Psoas muscle (tissue), 8 donors: ENCODE data around the gene NLRC5. TPM values are rescaled to one million over a fixed set of nuclear protein-coding genes. Genes with fewer than 3 reads are reported as not detected.
A peak's percentile ranks its signal among the peaks of the same experiment; 100 is the strongest.
"Not testable (repeated sequence)": the region's sequence is repeated elsewhere in the genome, so short reads cannot be mapped to it uniquely, and the experiment has no call there.

ENCODE experiments used
- ATAC-seq, 4 donors: fragments of 200-7000 bp; cut with Tn5 transposase; one replicate each; pipeline ENCODE4 v1.9.1; 2020; ENCODE audit warnings: moderate library complexity in 3 of 4, mild to moderate bottlenecking in 2 of 4
- DNase-seq, 2 donors: peaks; one replicate each; pipeline ENCODE4 v3.0.0-alpha.2; 2020
- H3K27ac ChIP-seq: fragments of 200-600 bp; one replicate; pipeline ENCODE4 v1.8.0; 2022
- H3K27me3 ChIP-seq, 3 donors: fragments of 200-600 bp in 1 of 3; one replicate each; pipeline versions ENCODE4 v1.6.1 to v1.8.0; 2013 to 2022; ENCODE audit warnings: low read length in 2 of 3, mild to moderate bottlenecking in 2 of 3, moderate library complexity in 1 of 3; ENCODE audit not compliant: insufficient read depth in 3 of 3
- H3K36me3 ChIP-seq, 2 donors: fragments of 200-600 bp in 1 of 2; one replicate each; pipeline versions ENCODE4 v1.6.1 to v1.8.0; 2013 to 2022; ENCODE audit warnings: low read depth in 1 of 2, mild to moderate bottlenecking in 1 of 2, moderate library complexity in 1 of 2; ENCODE audit not compliant: insufficient read depth in 1 of 2
- H3K4me1 ChIP-seq: fragments of 200-600 bp; one replicate; pipeline ENCODE4 v1.8.0; 2022
- H3K4me3 ChIP-seq: fragments of 200-600 bp; one replicate; pipeline ENCODE4 v1.8.0; 2022; ENCODE audit warnings: mild to moderate bottlenecking
- H3K9me3 ChIP-seq: fragments of 200-600 bp; one replicate; pipeline ENCODE4 v1.8.0; 2022
- WGBS, 3 donors: extraction: QIAGEN DNeasy Blood & Tissue Kit; methylation state at CpG; one replicate each; pipeline versions ENCODE4 v1.1.6 to v1.1.7; 2013; 5-methylcytosine and 5-hydroxymethylcytosine counted together
- intact Hi-C, 2 donors: fragments of 100-400 bp; cut with DNase I; formaldehyde crosslinking; loops; one replicate each; pipeline versions ENCODE4 v1.11.0 to v1.14.2; 2022
- polyA plus RNA-seq, 3 donors: library from polyadenylated mRNA; stranded (reverse); fragments of 200-250 nt; gene quantifications; one replicate each; pipeline ENCODE4 v1.2.3, GENCODE V29; 2013
- total RNA-seq, 4 donors: library from RNA; stranded (reverse); fragmentation: NEBNext Ultra II Directional in 2 of 4; extraction: Animal tissue kit (Norgen Biotek cat#: 25700) in 2 of 4; gene quantifications; one replicate each; pipeline versions ENCODE4 v1.2.1 to v1.2.4, GENCODE V29; 2021 to 2023
- TF ChIP-seq, protein P1 (sequence below): fragments of 200-600 bp; IDR thresholded peaks from one replicate; pipeline ENCODE4 v1.8.0; 2022; ENCODE audit warnings: antibody characterized with exemption
- donor health status: healthy with polysubstance abuse.
- donor health status: DM: no; HTN: no; CAD: no; lungs with moderate emphysema.
- donor health status: Bipolar disorder and iron deficiency.
- donor health status: healthy.
- donor health status: DM: yes; HTN: yes; CAD: no.
- donor health status: DM: no; HTN: no; CAD: no.
- donor health status: DM: no; HTN: no; CAD: no.
- donor health status: DM: yes; HTN: yes; CAD: no.

Gene NLRC5
- total and polyA plus RNA-seq, 7 donors, result 2.3 to 13.6 (median 6.4) TPM

DNA sequence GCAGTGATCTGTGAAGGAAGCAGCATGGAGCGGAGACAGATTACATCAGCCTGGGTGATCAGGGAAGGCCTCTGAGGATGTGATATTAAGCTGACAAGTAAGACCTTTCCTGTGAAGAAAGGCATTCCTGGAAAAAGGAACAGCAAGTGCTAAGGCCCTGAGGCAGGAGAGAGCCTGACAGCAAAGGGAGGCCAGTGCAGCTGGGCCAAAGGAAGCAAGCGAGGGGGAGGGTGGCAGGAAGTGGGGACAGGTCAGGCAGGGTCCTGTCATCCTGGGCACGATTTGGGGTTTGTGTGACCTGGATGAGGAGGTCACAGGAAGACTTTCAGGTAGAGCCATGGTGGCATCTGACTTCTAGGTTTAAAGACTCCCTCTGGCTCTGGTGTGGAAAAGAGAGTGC, 115.3 kb downstream of the NLRC5 start:
- H3K4me1 ChIP-seq, result peaks cover 4% of the 10 kb centered on the region
- DNase-seq (no peak), ATAC-seq (no peak)
- no peak overlapping the region for H3K4me3 ChIP-seq
- H3K27ac ChIP-seq, result no peak overlapping the region
- no peaks in the 10 kb centered on the region for H3K36me3 ChIP-seq
- H3K9me3 ChIP-seq, result no peaks in the 10 kb centered on the region
- no peaks in the 10 kb centered on the region for H3K27me3 ChIP-seq
- 73 to 80% (median 76%) methylated on average over 3 of the region's 3 CpGs for WGBS, 3 donors
- TF ChIP-seq, protein P1, sequence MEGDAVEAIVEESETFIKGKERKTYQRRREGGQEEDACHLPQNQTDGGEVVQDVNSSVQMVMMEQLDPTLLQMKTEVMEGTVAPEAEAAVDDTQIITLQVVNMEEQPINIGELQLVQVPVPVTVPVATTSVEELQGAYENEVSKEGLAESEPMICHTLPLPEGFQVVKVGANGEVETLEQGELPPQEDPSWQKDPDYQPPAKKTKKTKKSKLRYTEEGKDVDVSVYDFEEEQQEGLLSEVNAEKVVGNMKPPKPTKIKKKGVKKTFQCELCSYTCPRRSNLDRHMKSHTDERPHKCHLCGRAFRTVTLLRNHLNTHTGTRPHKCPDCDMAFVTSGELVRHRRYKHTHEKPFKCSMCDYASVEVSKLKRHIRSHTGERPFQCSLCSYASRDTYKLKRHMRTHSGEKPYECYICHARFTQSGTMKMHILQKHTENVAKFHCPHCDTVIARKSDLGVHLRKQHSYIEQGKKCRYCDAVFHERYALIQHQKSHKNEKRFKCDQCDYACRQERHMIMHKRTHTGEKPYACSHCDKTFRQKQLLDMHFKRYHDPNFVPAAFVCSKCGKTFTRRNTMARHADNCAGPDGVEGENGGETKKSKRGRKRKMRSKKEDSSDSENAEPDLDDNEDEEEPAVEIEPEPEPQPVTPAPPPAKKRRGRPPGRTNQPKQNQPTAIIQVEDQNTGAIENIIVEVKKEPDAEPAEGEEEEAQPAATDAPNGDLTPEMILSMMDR, result no peak
- intact Hi-C loops, result no loop called here

DNA sequence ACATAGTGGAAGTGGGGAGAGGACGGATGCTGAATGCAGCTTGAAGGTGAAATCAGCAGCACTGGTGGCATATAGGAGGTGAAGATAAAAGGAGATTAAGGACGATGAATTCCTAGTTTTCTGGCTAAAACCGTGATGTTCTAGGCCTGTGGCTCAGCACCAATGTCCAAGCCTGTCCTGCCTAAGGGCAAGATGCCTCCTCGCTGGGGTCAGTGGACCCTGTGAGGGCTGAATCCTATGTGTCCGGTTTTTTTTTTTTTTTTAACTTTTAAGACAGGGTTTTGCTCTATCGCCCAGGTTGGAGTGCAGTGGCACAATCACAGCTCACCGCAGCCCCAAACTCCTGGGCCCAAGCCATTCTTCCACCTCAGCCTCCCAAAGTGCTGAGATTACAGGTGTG, 115.8 kb downstream of the NLRC5 start:
- 83 to 91% (median 87%) methylated on average over 7 of the region's 7 CpGs for WGBS, 3 donors
- Histone ChIP-seq H3K4me3 (no peak overlapping the region), H3K27me3 (no peaks in the 10 kb centered on the region), H3K9me3 (no peaks in the 10 kb centered on the region), H3K27ac (no peak overlapping the region), H3K4me1 (peaks cover 4% of the 10 kb centered on the region), H3K36me3 (no peaks in the 10 kb centered on the region)
- TF ChIP-seq, protein P1, result no peak
- intact Hi-C loops, result no loop called here
- ATAC-seq (no peak), DNase-seq (no peak)

DNA sequence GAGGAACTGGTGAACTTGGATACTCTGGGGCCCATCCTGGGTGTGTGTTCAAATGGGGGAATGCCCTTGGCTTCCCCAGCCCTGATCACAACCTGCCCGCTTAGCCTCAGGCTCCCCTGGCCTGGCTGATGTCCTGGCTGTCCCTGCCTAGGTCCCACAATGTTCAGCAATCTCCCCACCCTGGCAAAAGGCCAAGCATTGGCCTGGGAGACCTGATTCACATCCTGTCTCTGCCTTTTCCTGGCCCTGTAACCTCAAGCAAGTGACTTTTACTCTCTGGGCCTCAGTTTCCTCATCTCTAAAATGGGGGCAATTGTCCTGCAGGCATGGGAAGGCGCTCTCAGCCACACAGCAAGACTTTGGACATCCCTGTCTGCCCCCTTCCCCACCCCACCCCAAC, 117.4 kb downstream of the NLRC5 start:
- TF ChIP-seq, protein P1, result no peak
- Histone ChIP-seq H3K27ac (no peak overlapping the region), H3K9me3 (no peaks in the 10 kb centered on the region), H3K4me1 (peaks cover 4% of the 10 kb centered on the region), H3K4me3 (no peak overlapping the region), H3K36me3 (no peaks in the 10 kb centered on the region), H3K27me3 (no peaks in the 10 kb centered on the region)
- ATAC-seq (peak in 1 of 4 donors; percentile 41), DNase-seq (peak in 1 of 2 donors; percentile 42)
- intact Hi-C loops, result no loop called here
- 88 to 93% (median 92%) methylated on average over 2 of the region's 2 CpGs for WGBS, 3 donors

DNA sequence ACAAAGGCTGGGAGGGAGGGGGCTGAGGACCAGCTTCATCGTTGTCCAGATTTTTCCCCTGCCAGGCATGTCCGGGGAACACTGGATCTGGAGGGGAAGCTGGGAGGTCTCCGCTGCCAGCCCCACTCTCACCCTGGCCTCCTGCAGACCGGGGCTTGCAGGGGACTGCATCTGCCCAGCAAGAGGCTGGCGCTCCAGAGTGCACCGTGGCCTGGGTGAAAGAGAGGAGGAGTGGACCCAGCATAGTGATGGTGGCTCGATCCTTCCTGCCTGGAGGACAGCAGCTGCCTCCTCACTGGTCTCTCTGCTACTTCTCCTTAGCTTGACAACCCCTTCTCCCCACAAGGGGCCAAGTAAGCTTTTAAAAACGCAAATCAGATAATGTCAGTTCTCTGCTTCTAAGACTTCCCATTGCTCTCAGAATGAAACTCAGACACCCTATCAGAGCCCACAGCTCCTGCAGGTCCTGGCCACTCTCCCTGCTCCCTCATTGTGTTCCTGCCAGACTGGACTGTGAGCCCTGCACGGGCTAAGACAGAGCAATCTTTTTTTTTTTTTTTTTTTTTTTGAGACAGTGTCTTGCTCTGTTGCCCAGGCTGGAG, 118.1 kb downstream of the NLRC5 start:
- no peaks in the 10 kb centered on the region for H3K9me3 ChIP-seq
- TF ChIP-seq, protein P1, result no peak
- no peak overlapping the region for H3K27ac ChIP-seq
- H3K4me1 ChIP-seq, result peaks cover 4% of the 10 kb centered on the region
- no peak overlapping the region for H3K4me3 ChIP-seq
- ATAC-seq, result no peak
- no peaks in the 10 kb centered on the region for H3K27me3 ChIP-seq
- intact Hi-C loops, result no loop called here
- 50 to 68% (median 62%) methylated on average over 9 of the region's 9 CpGs for WGBS, 3 donors
- no peaks in the 10 kb centered on the region for H3K36me3 ChIP-seq
- no peak for DNase-seq

DNA sequence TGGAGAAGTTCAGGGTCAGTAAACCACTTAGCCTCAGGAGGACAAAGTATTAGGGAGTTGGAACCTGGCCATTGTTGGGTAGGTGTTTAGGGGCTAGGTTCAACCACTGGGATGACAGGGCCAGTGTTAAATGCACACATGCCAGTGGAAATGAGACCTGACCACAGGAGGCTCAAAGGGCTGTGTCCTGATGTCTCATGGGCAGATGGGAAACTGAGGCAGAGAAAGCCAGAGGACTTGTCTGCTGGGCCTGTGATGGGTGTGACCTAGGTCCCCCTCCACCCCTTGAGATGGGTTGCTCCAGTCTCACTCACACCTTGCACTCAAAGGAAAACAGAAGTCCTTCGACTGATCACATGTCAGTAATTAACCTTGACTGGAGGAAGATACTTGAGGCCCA, 119.1 kb downstream of the NLRC5 start:
- intact Hi-C loops, result no loop called here
- TF ChIP-seq, protein P1, result no peak
- 68 to 83% (median 71%) methylated on average over 1 of the region's 1 CpG for WGBS, 3 donors
- ATAC-seq, result no peak
- Histone ChIP-seq H3K4me1 (peaks cover 4% of the 10 kb centered on the region), H3K36me3 (peaks cover 0 to 6% of the 10 kb centered on the region in 2 donors), H3K4me3 (no peak overlapping the region), H3K9me3 (no peaks in the 10 kb centered on the region), H3K27ac (no peak overlapping the region), H3K27me3 (no peaks in the 10 kb centered on the region)
- DNase-seq, result no peak

DNA sequence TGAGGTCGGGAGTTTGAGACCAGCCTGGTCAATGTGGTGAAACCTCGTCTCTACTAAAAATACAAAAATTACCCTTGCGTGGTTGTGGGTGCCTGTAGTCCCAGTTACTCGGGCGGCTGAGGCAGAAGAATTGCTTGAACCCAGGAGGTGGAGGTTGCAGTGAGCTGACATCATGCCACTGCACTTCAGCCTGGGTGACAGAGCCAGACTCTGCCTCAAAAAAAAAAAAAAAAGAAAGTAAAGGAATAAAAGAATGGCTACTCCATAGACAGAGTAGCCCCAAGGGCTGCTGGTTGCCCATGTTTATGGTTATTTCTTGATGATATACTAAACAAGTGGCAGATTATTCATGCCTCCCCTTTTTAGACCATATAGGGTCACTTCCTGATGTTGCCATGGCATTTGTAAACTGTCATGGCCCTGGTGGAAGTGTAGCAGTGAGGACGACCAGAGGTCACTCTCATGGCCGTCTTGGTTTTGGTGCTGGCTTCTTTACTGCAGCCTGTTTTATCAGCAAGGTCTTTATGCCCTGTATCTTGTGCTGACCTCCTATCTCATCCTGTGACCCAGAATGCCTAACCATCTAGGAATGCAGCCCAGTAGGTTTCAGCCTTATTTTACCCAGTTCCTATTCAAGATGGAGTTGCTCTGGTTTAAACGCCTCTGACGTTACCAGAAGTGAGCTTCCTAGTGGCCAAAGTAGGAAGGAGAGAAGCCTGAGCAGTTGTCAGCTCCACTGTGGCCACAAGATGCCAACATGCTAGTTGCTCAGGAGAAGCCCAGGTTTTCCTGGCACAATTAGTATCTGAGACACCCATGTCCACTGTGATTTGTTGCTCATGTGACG, 120.1 kb downstream of the NLRC5 start:
- DNase-seq, H3K27me3 ChIP-seq, ATAC-seq, H3K4me1 ChIP-seq, intact Hi-C loops, H3K27ac ChIP-seq, H3K9me3 ChIP-seq, H3K4me3 ChIP-seq: not testable (repeated sequence)
- WGBS, 3 donors, result 86 to 89% (median 89%) methylated on average over 10 of the region's 10 CpGs
- H3K36me3 ChIP-seq, result peaks cover 0 to 14% of the 10 kb centered on the region in 2 donors
